ENCODE data around the gene RASSF8.
A peak's percentile ranks its signal among the peaks of the same experiment; 100 is the strongest.

The RASSF8 gene

GRCh38 chr12:26113853-26114719, 155.6 kb downstream of the RASSF8 start:
- DNase-seq, result peak; percentile 75

GRCh38 chr12:26114720-26115401, 156.4 kb downstream of the RASSF8 start:
- DNase-seq, result no peak

- no peak for DNase-seq
These were observed 158.6 kb downstream of the RASSF8 start for GRCh38 chr12:26116829-26117715.

- no peak for DNase-seq
These were observed 159.8 kb downstream of the RASSF8 start for GRCh38 chr12:26118308-26118707.

GRCh38 chr12:26119391-26119989, 161.0 kb downstream of the RASSF8 start:
- DNase-seq, result no peak

GRCh38 chr12:26120561-26121274, 162.2 kb downstream of the RASSF8 start:
- no peak for DNase-seq

- DNase-seq, result no peak
These were observed 163.0 kb downstream of the RASSF8 start for GRCh38 chr12:26121323-26122060.

GRCh38 chr12:26122061-26122680, 163.7 kb downstream of the RASSF8 start:
- peak; percentile 38 for DNase-seq

- peak; percentile 36 for DNase-seq
These were observed 164.4 kb downstream of the RASSF8 start for GRCh38 chr12:26122681-26123481.

- no peak for DNase-seq
These were observed 165.0 kb downstream of the RASSF8 start for GRCh38 chr12:26123482-26123980.

- no peak for DNase-seq
These were observed 166.2 kb downstream of the RASSF8 start, which contains the start of gene BHLHE41 for GRCh38 chr12:26124446-26125399. Gene BHLHE41 (minus strand): TSS chr12:26125037. CDS start chr12:26124779, 258 bp downstream.

- peak; percentile 37 for DNase-seq
These were observed 167.2 kb downstream of the RASSF8 start for GRCh38 chr12:26125400-26126339.

GRCh38 chr12:26126340-26127284, 168.1 kb downstream of the RASSF8 start:
- peak; percentile 36 for DNase-seq

- DNase-seq, result no peak
These were observed 168.9 kb downstream of the RASSF8 start for GRCh38 chr12:26127404-26127803.

GRCh38 chr12:26128168-26128567, 169.7 kb downstream of the RASSF8 start:
- no peak for DNase-seq

Data from activated CD4-positive, CD25-positive, alpha-beta regulatory T cell treated with anti-CD3 and anti-CD28 coated beads, Interleukin-2, amount 50 U/mL, for 72 hours (primary cell).